HepG2 (cell line): ENCODE data around the gene KRT34. TPM values are rescaled to one million over a fixed set of nuclear protein-coding genes. Genes with fewer than 3 reads are reported as not detected.

Experiments used
- ARID5B ChIP-seq: IDR thresholded peaks from 2 replicates; pipeline ENCODE4 v1.4.0; 2020; ENCODE audit warnings: mild to moderate bottlenecking, missing genetic modification reagents
- ATF3 ChIP-seq: sonication (generic); formaldehyde crosslinking; IDR thresholded peaks from 2 replicates; pipeline ENCODE4 v1.4.0; 2020; ENCODE audit warnings: missing genetic modification reagents
- CEBPG ChIP-seq: IDR thresholded peaks from 2 replicates; pipeline ENCODE4 v1.6.1; 2016
- CREB3 ChIP-seq: sonication (generic); formaldehyde crosslinking; IDR thresholded peaks from 2 replicates; pipeline ENCODE4 v1.5.0; 2020; ENCODE audit warnings: missing genetic modification reagents
- ETV5 ChIP-seq: IDR thresholded peaks from 2 replicates; pipeline ENCODE4 v1.6.1; 2018; ENCODE audit warnings: missing biosample characterization, missing genetic modification reagents, inconsistent platforms, borderline replicate concordance
- FOSL1 ChIP-seq: sonication (generic); formaldehyde crosslinking; IDR thresholded peaks from 2 replicates; pipeline ENCODE4 v1.9.0; 2021; ENCODE audit warnings: missing genetic modification reagents, borderline replicate concordance
- FOSL2 ChIP-seq: sonication (generic); formaldehyde crosslinking; IDR thresholded peaks from 2 replicates; pipeline ENCODE4 v1.4.0; 2020; ENCODE audit warnings: missing genetic modification reagents
- PHB2 ChIP-seq: fragments of 450-650 bp; IDR thresholded peaks from 2 replicates; pipeline ENCODE4 v1.6.1; 2018; ENCODE audit not compliant: partially characterized antibody
- SOX6 ChIP-seq, 2 experiments: fragments of 450-650 bp in 1 of 2; sonication (generic) in 1 of 2; formaldehyde crosslinking in 1 of 2; IDR thresholded peaks; 2 replicates each; pipeline versions ENCODE4 v1.4.0 to v1.6.1; 2017 to 2020; ENCODE audit warnings: antibody characterized with exemption in 1 of 2, mild to moderate bottlenecking in 1 of 2, missing genetic modification reagents in 1 of 2
- SP140L ChIP-seq: sonication (generic); formaldehyde crosslinking; IDR thresholded peaks from 2 replicates; pipeline ENCODE4 v1.4.0; 2020; ENCODE audit warnings: missing genetic modification reagents, borderline replicate concordance
- TBX2 ChIP-seq: sonication (generic); formaldehyde crosslinking; IDR thresholded peaks from 2 replicates; pipeline ENCODE4 v1.5.0; 2020; ENCODE audit warnings: missing genetic modification reagents, mild to moderate bottlenecking, borderline replicate concordance
- TBX3 ChIP-seq: fragments of 450-650 bp; IDR thresholded peaks from 2 replicates; pipeline ENCODE4 v1.6.1; 2017; ENCODE audit warnings: antibody characterized with exemption, mild to moderate bottlenecking, inconsistent platforms, borderline replicate concordance
- TCF7 ChIP-seq: sonication (generic); IDR thresholded peaks from 2 replicates; pipeline ENCODE4 v1.6.1; 2016; ENCODE audit warnings: antibody characterized with exemption, low read depth
- TEAD3 ChIP-seq: optimal IDR thresholded peaks from 2 replicates; pipeline ENCODE3; 2016; ENCODE audit warnings: borderline replicate concordance
- ZBTB37 ChIP-seq: sonication (generic); formaldehyde crosslinking; IDR thresholded peaks from 2 replicates; pipeline ENCODE4 v1.4.0; 2020; ENCODE audit warnings: mild to moderate bottlenecking, missing genetic modification reagents
- ZNF143 ChIP-seq: sonication (generic); formaldehyde crosslinking; IDR thresholded peaks from 2 replicates; pipeline ENCODE4 v1.4.0; 2020; ENCODE audit warnings: missing genetic modification reagents
- ZNF30 ChIP-seq: sonication (generic); formaldehyde crosslinking; IDR thresholded peaks from 2 replicates; pipeline ENCODE4 v1.5.0; 2020; ENCODE audit warnings: mild to moderate bottlenecking, missing genetic modification reagents
- ZNF704 ChIP-seq: sonication (generic); formaldehyde crosslinking; IDR thresholded peaks from 2 replicates; pipeline ENCODE4 v1.8.1; 2023; ENCODE audit warnings: mild to moderate bottlenecking, inconsistent platforms, moderate library complexity, missing genetic modification reagents, borderline replicate concordance
- ZNF784 ChIP-seq: sonication (generic); formaldehyde crosslinking; IDR thresholded peaks from 2 replicates; pipeline ENCODE4 v1.5.1; 2020; ENCODE audit warnings: missing genetic modification reagents, mild to moderate bottlenecking, borderline replicate concordance
- ZSCAN12 ChIP-seq: sonication (generic); formaldehyde crosslinking; IDR thresholded peaks from 2 replicates; pipeline ENCODE4 v1.9.0; 2021; ENCODE audit warnings: mild to moderate bottlenecking, missing genetic modification reagents
- polyA plus RNA-seq, 8 experiments: library from polyadenylated mRNA; depleted of rRNA in 3 of 8; stranded (reverse) in 7 of 8; unstranded in 1 of 8; fragments of >200 nt; fragmentation: Illumina TruSeq in 4 of 8; extraction: Trizol in 4 of 8; gene quantifications; 2 replicates each; pipeline versions ENCODE4 v1.2.1 to v1.2.3, GENCODE V29; 2011 to 2016; ENCODE audit warnings: low read depth in 4 of 8, missing spikeins in 1 of 8, mixed read lengths in 1 of 8; ENCODE audit not compliant: insufficient read depth in 1 of 8
- total RNA-seq, 5 experiments: library from RNA; depleted of rRNA; stranded (reverse); fragments of >200 nt; fragmentation: Illumina TruSeq; extraction: Trizol; gene quantifications; 2 replicates each; pipeline ENCODE4 v1.2.3, GENCODE V29; 2016; ENCODE audit warnings: low read depth in 1 of 5

KRT34 gene
- total and polyA plus RNA-seq, 2 of the 13 experiments (the other 11 are each of a cell fraction or from before 2014, with no cell fraction given) = not detected

GRCh38 chr17:41404024-41404671, 22.0 kb upstream of the KRT34 start (continued):
- TF ChIP-seq ARID5B (CRISPR knock-in tag) (peak; percentile 79), ZNF30 (CRISPR knock-in tag) (no peak), ZNF784 (no peak), PHB2 (no peak), SP140L (CRISPR knock-in tag) (no peak), CEBPG (peak; percentile 19; the same call in 1 of the 2 replicates), ZSCAN12 (CRISPR knock-in tag) (no peak), CREB3 (no peak), TCF7 (peak; percentile 91), ETV5 (CRISPR knock-in tag) (peak; percentile 10; the same call in 1 of the 2 replicates), TBX3 (peak; percentile 83), ATF3 (CRISPR knock-in tag) (peak; percentile 69; the same call in 1 of the 2 replicates), ZBTB37 (CRISPR knock-in tag) (no peak), SOX6 (IDR thresholded peaks at IDR 0.05) (no peak), SOX6 (CRISPR knock-in tag; IDR thresholded peaks at IDR 0.05) (peak; percentile 80), FOSL1 (CRISPR knock-in tag) (peak; percentile 87), ZNF704 (no peak), TEAD3 (peak; percentile 26), ZNF143 (no peak), TBX2 (CRISPR knock-in tag) (peak; percentile 54; the same call in 1 of the 2 replicates), FOSL2 (CRISPR knock-in tag) (peak; percentile 99)
